SK-N-MC (cell line): ENCODE results near the gene TNIK.

ENCODE experiments used
- EZH2 ChIP-seq: fragments of 200-600 bp; sonication (generic); IDR thresholded peaks from one replicate; pipeline ENCODE4 v1.6.1; 2017; ENCODE audit warnings: antibody characterized with exemption
- POLR2AphosphoS5 ChIP-seq: IDR thresholded peaks from 2 replicates; pipeline ENCODE4 v1.6.1; 2012; ENCODE audit warnings: mild to moderate bottlenecking, low read depth, low read length, borderline replicate concordance

- TF ChIP-seq EZH2 (no peak), POLR2AphosphoS5 (no peak)
These were observed 282.7 kb downstream of the TNIK start for GRCh38 chr3:171177553-171177952.
